ENCODE measurements around the gene ADAP1.

DNA sequence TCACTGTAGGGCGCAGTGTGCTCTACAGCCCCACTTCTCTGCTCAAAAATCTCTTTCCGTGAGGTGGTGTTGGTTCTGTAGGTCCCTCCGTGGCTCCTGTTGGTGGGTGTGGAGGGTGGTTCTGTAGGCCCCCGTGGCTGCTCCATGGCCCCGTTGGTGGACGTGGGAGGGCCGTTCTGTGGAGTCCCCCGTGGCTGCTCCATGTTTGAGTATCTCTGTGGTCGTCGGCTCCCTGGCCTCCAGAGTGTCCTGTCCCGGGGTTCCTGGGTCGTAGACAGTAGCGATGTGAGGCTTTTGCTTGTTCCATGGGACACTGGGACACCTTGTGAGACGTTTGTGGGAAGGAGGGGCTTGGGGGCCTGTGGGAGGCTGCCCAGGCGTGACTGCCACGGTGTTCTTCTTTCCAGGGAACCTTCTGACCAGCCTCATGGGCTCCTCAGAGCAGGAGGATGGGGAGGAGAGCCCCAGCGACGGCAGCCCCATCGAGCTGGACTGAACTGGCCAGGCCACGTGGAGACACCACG, 59.5 kb downstream of the ADAP1 start:
- no peak for TF ChIP-seq SPI1 (IDR thresholded peaks at IDR 0.05; ENCODE audit: borderline replicate concordance, low read depth)
- TF ChIP-seq, protein P1, sequence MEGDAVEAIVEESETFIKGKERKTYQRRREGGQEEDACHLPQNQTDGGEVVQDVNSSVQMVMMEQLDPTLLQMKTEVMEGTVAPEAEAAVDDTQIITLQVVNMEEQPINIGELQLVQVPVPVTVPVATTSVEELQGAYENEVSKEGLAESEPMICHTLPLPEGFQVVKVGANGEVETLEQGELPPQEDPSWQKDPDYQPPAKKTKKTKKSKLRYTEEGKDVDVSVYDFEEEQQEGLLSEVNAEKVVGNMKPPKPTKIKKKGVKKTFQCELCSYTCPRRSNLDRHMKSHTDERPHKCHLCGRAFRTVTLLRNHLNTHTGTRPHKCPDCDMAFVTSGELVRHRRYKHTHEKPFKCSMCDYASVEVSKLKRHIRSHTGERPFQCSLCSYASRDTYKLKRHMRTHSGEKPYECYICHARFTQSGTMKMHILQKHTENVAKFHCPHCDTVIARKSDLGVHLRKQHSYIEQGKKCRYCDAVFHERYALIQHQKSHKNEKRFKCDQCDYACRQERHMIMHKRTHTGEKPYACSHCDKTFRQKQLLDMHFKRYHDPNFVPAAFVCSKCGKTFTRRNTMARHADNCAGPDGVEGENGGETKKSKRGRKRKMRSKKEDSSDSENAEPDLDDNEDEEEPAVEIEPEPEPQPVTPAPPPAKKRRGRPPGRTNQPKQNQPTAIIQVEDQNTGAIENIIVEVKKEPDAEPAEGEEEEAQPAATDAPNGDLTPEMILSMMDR (IDR thresholded peaks at IDR 0.05; ENCODE audit: insufficient read depth, low read length), result no peak
- 0 out of 2 replicates have a peak, but pooled peaks have one; percentile 9 for TF ChIP-seq POLR2AphosphoS5 (IDR thresholded peaks at IDR 0.05; ENCODE audit: low read depth)
- TF ChIP-seq, protein P2, sequence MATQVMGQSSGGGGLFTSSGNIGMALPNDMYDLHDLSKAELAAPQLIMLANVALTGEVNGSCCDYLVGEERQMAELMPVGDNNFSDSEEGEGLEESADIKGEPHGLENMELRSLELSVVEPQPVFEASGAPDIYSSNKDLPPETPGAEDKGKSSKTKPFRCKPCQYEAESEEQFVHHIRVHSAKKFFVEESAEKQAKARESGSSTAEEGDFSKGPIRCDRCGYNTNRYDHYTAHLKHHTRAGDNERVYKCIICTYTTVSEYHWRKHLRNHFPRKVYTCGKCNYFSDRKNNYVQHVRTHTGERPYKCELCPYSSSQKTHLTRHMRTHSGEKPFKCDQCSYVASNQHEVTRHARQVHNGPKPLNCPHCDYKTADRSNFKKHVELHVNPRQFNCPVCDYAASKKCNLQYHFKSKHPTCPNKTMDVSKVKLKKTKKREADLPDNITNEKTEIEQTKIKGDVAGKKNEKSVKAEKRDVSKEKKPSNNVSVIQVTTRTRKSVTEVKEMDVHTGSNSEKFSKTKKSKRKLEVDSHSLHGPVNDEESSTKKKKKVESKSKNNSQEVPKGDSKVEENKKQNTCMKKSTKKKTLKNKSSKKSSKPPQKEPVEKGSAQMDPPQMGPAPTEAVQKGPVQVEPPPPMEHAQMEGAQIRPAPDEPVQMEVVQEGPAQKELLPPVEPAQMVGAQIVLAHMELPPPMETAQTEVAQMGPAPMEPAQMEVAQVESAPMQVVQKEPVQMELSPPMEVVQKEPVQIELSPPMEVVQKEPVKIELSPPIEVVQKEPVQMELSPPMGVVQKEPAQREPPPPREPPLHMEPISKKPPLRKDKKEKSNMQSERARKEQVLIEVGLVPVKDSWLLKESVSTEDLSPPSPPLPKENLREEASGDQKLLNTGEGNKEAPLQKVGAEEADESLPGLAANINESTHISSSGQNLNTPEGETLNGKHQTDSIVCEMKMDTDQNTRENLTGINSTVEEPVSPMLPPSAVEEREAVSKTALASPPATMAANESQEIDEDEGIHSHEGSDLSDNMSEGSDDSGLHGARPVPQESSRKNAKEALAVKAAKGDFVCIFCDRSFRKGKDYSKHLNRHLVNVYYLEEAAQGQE (IDR thresholded peaks at IDR 0.05; ENCODE audit: insufficient replicate concordance, low read depth), result no peak
